ENCODE data around the gene CD300H.

- TF ChIP-seq CTCF (IDR thresholded peaks at IDR 0.05) (no peak), POLR2A (IDR thresholded peaks at IDR 0.05) (no peak)
Measured at GRCh38 chr17:74520790-74521480, 46.4 kb downstream of the CD300H start.
